Measurements from ENCODE around the gene ABCA13. TPM values are rescaled to one million over a fixed set of nuclear protein-coding genes. Genes with fewer than 3 reads are reported as not detected.

Gene ABCA13
- polyA plus RNA-seq, 1 of the 3 experiments (the other 2 are of a cell fraction), result not detected

DNA sequence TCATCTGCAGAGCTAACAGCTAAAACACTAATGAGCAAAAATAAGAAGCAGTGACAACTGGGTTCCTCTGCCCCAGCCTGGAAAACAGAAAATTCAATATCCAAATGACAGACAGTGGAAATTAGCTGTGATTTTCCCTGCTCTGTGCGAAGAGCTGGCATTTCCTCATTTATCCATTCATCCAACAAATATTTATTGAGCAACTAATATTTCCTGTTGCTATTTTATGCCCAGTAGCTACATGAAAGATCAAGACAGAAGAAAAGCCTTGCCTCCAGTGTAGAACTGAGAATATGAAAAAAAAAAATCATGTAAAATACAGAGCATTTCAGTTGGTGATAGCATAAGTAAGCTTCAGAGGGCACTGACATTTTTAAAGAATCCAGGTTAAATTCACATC is 140.9 kb downstream of the ABCA13 start:
- Histone ChIP-seq H3F3A (replicated peaks; ENCODE audit: insufficient read depth) (no peaks in the 10 kb centered on the region), H4K20me1 (ENCODE audit: insufficient read depth) (no peaks in the 10 kb centered on the region), H3K9me2 (no peaks in the 10 kb centered on the region), H3K4me1 (ENCODE audit: control insufficient read depth in 1 of 2, insufficient read depth in 2 of 2, low read depth in 1 of 2, low read length in 1 of 2) (no peaks in the 10 kb centered on the region), H3K9ac (no peak overlapping the region), H3K4me3 (ENCODE audit: low read depth in 2 of 2, low read length in 1 of 2) (no peak overlapping the region), H3K9me3 (no peaks in the 10 kb centered on the region), H3K4me2 (no peak overlapping the region), H3K27ac (ENCODE audit: low read depth in 2 of 2, low read length in 1 of 2) (no peak overlapping the region), H3K79me2 (ENCODE audit: insufficient read depth) (no peaks in the 10 kb centered on the region), H2AFZ (ENCODE audit: low read depth) (no peak overlapping the region), H3K36me3 (replicated peaks in 1 of 2; ENCODE audit: control insufficient read depth in 1 of 2, insufficient read depth in 2 of 2, low read length in 1 of 2) (no peaks in the 10 kb centered on the region), H3K27me3 (ENCODE audit: insufficient read depth) (peaks cover 30% of the 10 kb centered on the region)
- DNase-seq, result no peak
- CTCF ChIA-PET, result interaction anchor here (1.1 to 4.4 kb wide), 2 partner anchors 12 to 43 kb away, joined by 3 to 35 read pairs; no protein-coding TSS in a partner anchor
- POLR2A ChIA-PET, result no interaction called here
- 0% methylated on average over 1 of the region's 1 CpG for WGBS (ENCODE audit: low lambda C conversion rate)
- TF ChIP-seq TAF1 (IDR thresholded peaks at IDR 0.05; ENCODE audit: borderline replicate concordance, low read depth, low read length), result no peak
- TF ChIP-seq RCOR1 (IDR thresholded peaks at IDR 0.05; ENCODE audit: low read length), result no peak
- no peak for TF ChIP-seq ELF1 (IDR thresholded peaks at IDR 0.05)
- TF ChIP-seq TCF12 (IDR thresholded peaks at IDR 0.05), result no peak
- TF ChIP-seq, protein P1, sequence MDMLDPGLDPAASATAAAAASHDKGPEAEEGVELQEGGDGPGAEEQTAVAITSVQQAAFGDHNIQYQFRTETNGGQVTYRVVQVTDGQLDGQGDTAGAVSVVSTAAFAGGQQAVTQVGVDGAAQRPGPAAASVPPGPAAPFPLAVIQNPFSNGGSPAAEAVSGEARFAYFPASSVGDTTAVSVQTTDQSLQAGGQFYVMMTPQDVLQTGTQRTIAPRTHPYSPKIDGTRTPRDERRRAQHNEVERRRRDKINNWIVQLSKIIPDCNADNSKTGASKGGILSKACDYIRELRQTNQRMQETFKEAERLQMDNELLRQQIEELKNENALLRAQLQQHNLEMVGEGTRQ (IDR thresholded peaks at IDR 0.05; ENCODE audit: borderline replicate concordance, low read depth, low read length), result no peak
- no peak for TF ChIP-seq YY1 (IDR thresholded peaks at IDR 0.05; ENCODE audit: low read depth)

DNA sequence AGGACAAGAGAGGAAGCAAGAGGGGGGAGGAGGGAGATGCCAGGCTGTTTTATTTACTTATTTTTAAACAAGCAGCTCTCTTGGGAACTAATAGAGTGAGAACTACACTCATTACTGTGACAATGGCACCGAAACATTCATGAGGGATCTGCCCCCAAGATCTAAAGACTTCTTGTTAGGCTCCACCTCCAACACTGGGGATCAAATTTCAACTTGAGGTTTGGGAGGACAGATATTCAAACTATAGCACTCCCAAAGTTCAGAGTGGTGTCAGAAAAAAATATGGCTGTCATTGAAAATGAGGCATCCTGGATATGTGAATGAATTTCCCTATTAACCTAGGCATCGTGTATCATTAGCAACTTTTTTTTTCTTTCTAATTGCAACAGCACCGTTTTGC is 145.5 kb downstream of the ABCA13 start:
- Histone ChIP-seq H3K9ac (no peak overlapping the region), H3K9me2 (no peaks in the 10 kb centered on the region), H3K79me2 (ENCODE audit: insufficient read depth) (no peaks in the 10 kb centered on the region), H3F3A (replicated peaks; ENCODE audit: insufficient read depth) (no peaks in the 10 kb centered on the region), H2AFZ (ENCODE audit: low read depth) (no peak overlapping the region), H3K36me3 (replicated peaks in 1 of 2; ENCODE audit: control insufficient read depth in 1 of 2, insufficient read depth in 2 of 2, low read length in 1 of 2) (no peaks in the 10 kb centered on the region), H3K4me1 (ENCODE audit: control insufficient read depth in 1 of 2, insufficient read depth in 2 of 2, low read depth in 1 of 2, low read length in 1 of 2) (no peaks in the 10 kb centered on the region), H3K4me3 (ENCODE audit: low read depth in 2 of 2, low read length in 1 of 2) (no peak overlapping the region), H3K9me3 (no peaks in the 10 kb centered on the region), H3K27ac (ENCODE audit: low read depth in 2 of 2, low read length in 1 of 2) (no peak overlapping the region), H4K20me1 (ENCODE audit: insufficient read depth) (no peaks in the 10 kb centered on the region), H3K4me2 (no peak overlapping the region), H3K27me3 (ENCODE audit: insufficient read depth) (peaks cover 10% of the 10 kb centered on the region)
- TF ChIP-seq MXI1 (IDR thresholded peaks at IDR 0.05; ENCODE audit: low read depth, low read length) (no peak), RAD21 (IDR thresholded peaks at IDR 0.05; ENCODE audit: low read length) (no peak), RCOR1 (IDR thresholded peaks at IDR 0.05; ENCODE audit: low read length) (no peak), TAF1 (IDR thresholded peaks at IDR 0.05; ENCODE audit: borderline replicate concordance, low read depth, low read length) (no peak), FOSL2 (IDR thresholded peaks at IDR 0.05; ENCODE audit: borderline replicate concordance, low read depth) (no peak), TEAD4 (IDR thresholded peaks at IDR 0.05; ENCODE audit: borderline replicate concordance, insufficient read depth) (no peak), YY1 (IDR thresholded peaks at IDR 0.05; ENCODE audit: low read depth) (no peak), FOXM1 (IDR thresholded peaks at IDR 0.05; ENCODE audit: low read depth) (no peak), NFIC (IDR thresholded peaks at IDR 0.05; ENCODE audit: borderline replicate concordance) (no peak), ELF1 (IDR thresholded peaks at IDR 0.05) (no peak), EP300 (IDR thresholded peaks at IDR 0.05; ENCODE audit: borderline replicate concordance in 1 of 2, low read depth in 1 of 2, low read length in 1 of 2) (no peak)
- TF ChIP-seq, protein P2, sequence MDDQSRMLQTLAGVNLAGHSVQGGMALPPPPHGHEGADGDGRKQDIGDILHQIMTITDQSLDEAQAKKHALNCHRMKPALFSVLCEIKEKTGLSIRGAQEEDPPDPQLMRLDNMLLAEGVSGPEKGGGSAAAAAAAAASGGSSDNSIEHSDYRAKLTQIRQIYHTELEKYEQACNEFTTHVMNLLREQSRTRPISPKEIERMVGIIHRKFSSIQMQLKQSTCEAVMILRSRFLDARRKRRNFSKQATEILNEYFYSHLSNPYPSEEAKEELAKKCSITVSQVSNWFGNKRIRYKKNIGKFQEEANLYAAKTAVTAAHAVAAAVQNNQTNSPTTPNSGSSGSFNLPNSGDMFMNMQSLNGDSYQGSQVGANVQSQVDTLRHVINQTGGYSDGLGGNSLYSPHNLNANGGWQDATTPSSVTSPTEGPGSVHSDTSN (IDR thresholded peaks at IDR 0.05), result no peak
- TF ChIP-seq, protein P3, sequence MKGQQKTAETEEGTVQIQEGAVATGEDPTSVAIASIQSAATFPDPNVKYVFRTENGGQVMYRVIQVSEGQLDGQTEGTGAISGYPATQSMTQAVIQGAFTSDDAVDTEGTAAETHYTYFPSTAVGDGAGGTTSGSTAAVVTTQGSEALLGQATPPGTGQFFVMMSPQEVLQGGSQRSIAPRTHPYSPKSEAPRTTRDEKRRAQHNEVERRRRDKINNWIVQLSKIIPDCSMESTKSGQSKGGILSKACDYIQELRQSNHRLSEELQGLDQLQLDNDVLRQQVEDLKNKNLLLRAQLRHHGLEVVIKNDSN (IDR thresholded peaks at IDR 0.05; ENCODE audit: borderline replicate concordance, low read depth), result no peak
- 1% methylated on average over 3 of the region's 3 CpGs for WGBS (ENCODE audit: low lambda C conversion rate)
- DNase-seq, result no peak
- POLR2A ChIA-PET, result no interaction called here
- CTCF ChIA-PET, result interaction anchor here (1.0 to 3.0 kb wide), 3 partner anchors 8 to 18 kb away, joined by 4 to 10 read pairs (median 9); no protein-coding TSS in a partner anchor
